ENCODE measurements around the gene RAB29. TPM values are rescaled to one million over a fixed set of nuclear protein-coding genes. Genes with fewer than 3 reads are reported as not detected.

The RAB29 gene
- total and polyA plus RNA-seq, 9 of the 15 experiments (the other 6 are each of a cell fraction or from before 2014, with no cell fraction given), result 6.3 to 17.6 (median 8.0) TPM

DNA sequence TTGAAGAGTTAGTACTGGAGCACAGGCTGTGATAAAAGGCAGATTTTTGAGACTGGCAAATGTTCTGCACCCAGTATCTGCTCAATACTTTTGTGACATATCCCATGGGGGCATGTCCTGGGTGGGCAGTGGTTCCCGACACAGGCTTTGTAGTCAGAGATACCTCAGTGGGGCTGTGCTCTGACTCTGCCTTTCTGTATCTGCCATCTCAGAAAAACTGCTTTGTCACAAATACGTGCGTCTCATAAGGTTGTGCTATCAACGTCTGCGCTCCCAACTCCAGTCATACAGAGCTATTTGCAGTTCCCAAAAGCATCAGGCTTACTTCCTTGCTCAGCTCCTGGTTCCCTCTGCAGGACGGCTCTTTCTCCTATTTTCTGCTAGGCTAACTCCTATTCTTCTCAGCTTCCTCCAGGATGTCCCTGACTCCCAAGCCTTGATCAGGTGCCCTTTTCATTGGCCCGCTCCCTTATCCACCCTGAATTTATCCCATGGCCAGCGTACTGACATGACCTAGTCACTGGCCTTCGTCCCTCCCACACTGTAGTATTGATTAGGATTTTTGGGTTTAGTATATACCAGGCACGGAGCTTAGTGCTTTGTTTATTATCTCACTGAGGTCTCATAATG is 12.1 kb upstream of the RAB29 start (continued):
- TF ChIP-seq, protein P1, sequence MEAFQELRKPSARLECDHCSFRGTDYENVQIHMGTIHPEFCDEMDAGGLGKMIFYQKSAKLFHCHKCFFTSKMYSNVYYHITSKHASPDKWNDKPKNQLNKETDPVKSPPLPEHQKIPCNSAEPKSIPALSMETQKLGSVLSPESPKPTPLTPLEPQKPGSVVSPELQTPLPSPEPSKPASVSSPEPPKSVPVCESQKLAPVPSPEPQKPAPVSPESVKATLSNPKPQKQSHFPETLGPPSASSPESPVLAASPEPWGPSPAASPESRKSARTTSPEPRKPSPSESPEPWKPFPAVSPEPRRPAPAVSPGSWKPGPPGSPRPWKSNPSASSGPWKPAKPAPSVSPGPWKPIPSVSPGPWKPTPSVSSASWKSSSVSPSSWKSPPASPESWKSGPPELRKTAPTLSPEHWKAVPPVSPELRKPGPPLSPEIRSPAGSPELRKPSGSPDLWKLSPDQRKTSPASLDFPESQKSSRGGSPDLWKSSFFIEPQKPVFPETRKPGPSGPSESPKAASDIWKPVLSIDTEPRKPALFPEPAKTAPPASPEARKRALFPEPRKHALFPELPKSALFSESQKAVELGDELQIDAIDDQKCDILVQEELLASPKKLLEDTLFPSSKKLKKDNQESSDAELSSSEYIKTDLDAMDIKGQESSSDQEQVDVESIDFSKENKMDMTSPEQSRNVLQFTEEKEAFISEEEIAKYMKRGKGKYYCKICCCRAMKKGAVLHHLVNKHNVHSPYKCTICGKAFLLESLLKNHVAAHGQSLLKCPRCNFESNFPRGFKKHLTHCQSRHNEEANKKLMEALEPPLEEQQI (IDR thresholded peaks at IDR 0.05), result no peak; the same call in 1 of the 2 replicates
- TF ChIP-seq, protein P2, sequence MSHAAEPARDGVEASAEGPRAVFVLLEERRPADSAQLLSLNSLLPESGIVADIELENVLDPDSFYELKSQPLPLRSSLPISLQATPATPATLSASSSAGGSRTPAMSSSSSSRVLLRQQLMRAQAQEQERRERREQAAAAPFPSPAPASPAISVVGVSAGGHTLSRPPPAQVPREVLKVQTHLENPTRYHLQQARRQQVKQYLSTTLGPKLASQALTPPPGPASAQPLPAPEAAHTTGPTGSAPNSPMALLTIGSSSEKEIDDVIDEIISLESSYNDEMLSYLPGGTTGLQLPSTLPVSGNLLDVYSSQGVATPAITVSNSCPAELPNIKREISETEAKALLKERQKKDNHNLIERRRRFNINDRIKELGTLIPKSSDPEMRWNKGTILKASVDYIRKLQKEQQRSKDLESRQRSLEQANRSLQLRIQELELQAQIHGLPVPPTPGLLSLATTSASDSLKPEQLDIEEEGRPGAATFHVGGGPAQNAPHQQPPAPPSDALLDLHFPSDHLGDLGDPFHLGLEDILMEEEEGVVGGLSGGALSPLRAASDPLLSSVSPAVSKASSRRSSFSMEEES (CRISPR knock-in tag; IDR thresholded peaks at IDR 0.05), result no peak
- TF ChIP-seq MAFG (tag; conservative IDR thresholded peaks at IDR 0.05) (peak; percentile 91), KAT2B (IDR thresholded peaks at IDR 0.05; ENCODE audit: low read depth, low read length) (no peak), BMI1 (IDR thresholded peaks at IDR 0.05; ENCODE audit: low read length) (no peak), EP400 (IDR thresholded peaks at IDR 0.05) (peak; percentile 56), ZFP30 (CRISPR knock-in tag; IDR thresholded peaks at IDR 0.05; ENCODE audit: borderline replicate concordance) (no peak), TBL1XR1 (IDR thresholded peaks at IDR 0.05; ENCODE audit: low read length in 2 of 2) (0 out of 4 replicates have a peak, but pooled peaks of 1 of the 2 experiments have one; percentile 12), CREM (IDR thresholded peaks at IDR 0.05; ENCODE audit: low read depth) (peak; percentile 65; the same call in 1 of the 2 replicates)
- TF ChIP-seq, protein P3, sequence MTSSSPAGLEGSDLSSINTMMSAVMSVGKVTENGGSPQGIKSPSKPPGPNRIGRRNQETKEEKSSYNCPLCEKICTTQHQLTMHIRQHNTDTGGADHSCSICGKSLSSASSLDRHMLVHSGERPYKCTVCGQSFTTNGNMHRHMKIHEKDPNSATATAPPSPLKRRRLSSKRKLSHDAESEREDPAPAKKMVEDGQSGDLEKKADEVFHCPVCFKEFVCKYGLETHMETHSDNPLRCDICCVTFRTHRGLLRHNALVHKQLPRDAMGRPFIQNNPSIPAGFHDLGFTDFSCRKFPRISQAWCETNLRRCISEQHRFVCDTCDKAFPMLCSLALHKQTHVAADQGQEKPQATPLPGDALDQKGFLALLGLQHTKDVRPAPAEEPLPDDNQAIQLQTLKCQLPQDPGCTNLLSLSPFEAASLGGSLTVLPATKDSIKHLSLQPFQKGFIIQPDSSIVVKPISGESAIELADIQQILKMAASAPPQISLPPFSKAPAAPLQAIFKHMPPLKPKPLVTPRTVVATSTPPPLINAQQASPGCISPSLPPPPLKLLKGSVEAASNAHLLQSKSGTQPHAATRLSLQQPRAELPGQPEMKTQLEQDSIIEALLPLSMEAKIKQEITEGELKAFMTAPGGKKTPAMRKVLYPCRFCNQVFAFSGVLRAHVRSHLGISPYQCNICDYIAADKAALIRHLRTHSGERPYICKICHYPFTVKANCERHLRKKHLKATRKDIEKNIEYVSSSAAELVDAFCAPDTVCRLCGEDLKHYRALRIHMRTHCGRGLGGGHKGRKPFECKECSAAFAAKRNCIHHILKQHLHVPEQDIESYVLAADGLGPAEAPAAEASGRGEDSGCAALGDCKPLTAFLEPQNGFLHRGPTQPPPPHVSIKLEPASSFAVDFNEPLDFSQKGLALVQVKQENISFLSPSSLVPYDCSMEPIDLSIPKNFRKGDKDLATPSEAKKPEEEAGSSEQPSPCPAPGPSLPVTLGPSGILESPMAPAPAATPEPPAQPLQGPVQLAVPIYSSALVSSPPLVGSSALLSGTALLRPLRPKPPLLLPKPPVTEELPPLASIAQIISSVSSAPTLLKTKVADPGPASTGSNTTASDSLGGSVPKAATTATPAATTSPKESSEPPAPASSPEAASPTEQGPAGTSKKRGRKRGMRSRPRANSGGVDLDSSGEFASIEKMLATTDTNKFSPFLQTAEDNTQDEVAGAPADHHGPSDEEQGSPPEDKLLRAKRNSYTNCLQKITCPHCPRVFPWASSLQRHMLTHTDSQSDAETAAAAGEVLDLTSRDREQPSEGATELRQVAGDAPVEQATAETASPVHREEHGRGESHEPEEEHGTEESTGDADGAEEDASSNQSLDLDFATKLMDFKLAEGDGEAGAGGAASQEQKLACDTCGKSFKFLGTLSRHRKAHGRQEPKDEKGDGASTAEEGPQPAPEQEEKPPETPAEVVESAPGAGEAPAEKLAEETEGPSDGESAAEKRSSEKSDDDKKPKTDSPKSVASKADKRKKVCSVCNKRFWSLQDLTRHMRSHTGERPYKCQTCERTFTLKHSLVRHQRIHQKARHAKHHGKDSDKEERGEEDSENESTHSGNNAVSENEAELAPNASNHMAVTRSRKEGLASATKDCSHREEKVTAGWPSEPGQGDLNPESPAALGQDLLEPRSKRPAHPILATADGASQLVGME (CRISPR knock-in tag; IDR thresholded peaks at IDR 0.05), result no peak
- TF ChIP-seq, protein P4, sequence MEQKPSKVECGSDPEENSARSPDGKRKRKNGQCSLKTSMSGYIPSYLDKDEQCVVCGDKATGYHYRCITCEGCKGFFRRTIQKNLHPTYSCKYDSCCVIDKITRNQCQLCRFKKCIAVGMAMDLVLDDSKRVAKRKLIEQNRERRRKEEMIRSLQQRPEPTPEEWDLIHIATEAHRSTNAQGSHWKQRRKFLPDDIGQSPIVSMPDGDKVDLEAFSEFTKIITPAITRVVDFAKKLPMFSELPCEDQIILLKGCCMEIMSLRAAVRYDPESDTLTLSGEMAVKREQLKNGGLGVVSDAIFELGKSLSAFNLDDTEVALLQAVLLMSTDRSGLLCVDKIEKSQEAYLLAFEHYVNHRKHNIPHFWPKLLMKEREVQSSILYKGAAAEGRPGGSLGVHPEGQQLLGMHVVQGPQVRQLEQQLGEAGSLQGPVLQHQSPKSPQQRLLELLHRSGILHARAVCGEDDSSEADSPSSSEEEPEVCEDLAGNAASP (IDR thresholded peaks at IDR 0.05), result no peak
- TF ChIP-seq, protein P5, sequence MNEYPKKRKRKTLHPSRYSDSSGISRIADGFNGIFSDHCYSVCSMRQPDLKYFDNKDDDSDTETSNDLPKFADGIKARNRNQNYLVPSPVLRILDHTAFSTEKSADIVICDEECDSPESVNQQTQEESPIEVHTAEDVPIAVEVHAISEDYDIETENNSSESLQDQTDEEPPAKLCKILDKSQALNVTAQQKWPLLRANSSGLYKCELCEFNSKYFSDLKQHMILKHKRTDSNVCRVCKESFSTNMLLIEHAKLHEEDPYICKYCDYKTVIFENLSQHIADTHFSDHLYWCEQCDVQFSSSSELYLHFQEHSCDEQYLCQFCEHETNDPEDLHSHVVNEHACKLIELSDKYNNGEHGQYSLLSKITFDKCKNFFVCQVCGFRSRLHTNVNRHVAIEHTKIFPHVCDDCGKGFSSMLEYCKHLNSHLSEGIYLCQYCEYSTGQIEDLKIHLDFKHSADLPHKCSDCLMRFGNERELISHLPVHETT (CRISPR knock-in tag; conservative IDR thresholded peaks at IDR 0.05 in 1 of 2, IDR thresholded peaks at IDR 0.05 in 1 of 2), result peak in 1 of 2 experiments; percentile 86; a peak in 2 of 4 replicates

Data from K562 (cell line).